OCI-LY7 (cell line): Measurements from ENCODE around the gene BICD2. TPM values are rescaled to one million over a fixed set of nuclear protein-coding genes. Genes with fewer than 3 reads are reported as not detected.
"Not testable (repeated sequence)": the region's sequence is repeated elsewhere in the genome, so short reads cannot be mapped to it uniquely, and the experiment has no call there.

ENCODE experiments used
- BruUV-seq: library from RNA; stranded (reverse); fragments of 400-500 nt; replicated peaks from 2 replicates; lab custom pipeline; 2021; lab: Mats Ljungman, UMichigan
- CTCF ChIA-PET: fragments of 300-600 bp; sonication (Branson Sonifier 250); formaldehyde crosslinking; loops from one replicate; lab custom pipeline; 2022; ENCODE audit warnings: antibody characterized with exemption; ENCODE audit not compliant: unreplicated experiment; lab: Charles Lee
- POLR2A ChIA-PET: fragments of 300-600 bp; sonication (Branson Sonifier 250); formaldehyde crosslinking; loops from one replicate; lab custom pipeline; 2022; ENCODE audit warnings: antibody characterized with exemption; lab: Charles Lee
- DNase-seq: peaks from one replicate; pipeline ENCODE4 v3.0.0-alpha.2; 2015; ENCODE audit warnings: low spot score
- H2AFZ ChIP-seq: fragments of 200-600 bp; sonication (generic), shearing (Covaris generic); 2 replicates; pipeline ENCODE4 v1.6.1; 2014; ENCODE audit warnings: mild to moderate bottlenecking, antibody characterized with exemption, low read length, moderate library complexity
- H3K27ac ChIP-seq: fragments of 200-600 bp; sonication (generic); 2 replicates; pipeline ENCODE4 v1.5.1; 2014; ENCODE audit warnings: mixed run types, low read depth, mild to moderate bottlenecking, moderate library complexity, low read length, inconsistent platforms; ENCODE audit not compliant: poor library complexity, severe bottlenecking
- H3K36me3 ChIP-seq: fragments of 200-600 bp; sonication (generic); 2 replicates; pipeline ENCODE4 v1.6.1; 2014; ENCODE audit warnings: mild to moderate bottlenecking, antibody characterized with exemption, low read length, moderate library complexity, mixed read lengths; ENCODE audit not compliant: insufficient read depth
- H3K4me1 ChIP-seq: fragments of 200-600 bp; sonication (generic); 2 replicates; pipeline ENCODE4 v1.5.1; 2014; ENCODE audit warnings: mild to moderate bottlenecking, low read length; ENCODE audit not compliant: insufficient read depth, poor library complexity, severe bottlenecking
- H3K4me2 ChIP-seq: fragments of 200-600 bp; sonication (generic); 2 replicates; pipeline ENCODE4 v1.6.1; 2014; ENCODE audit warnings: mild to moderate bottlenecking, low read length
- H3K4me3 ChIP-seq: fragments of 200-600 bp; sonication (generic); 2 replicates; pipeline ENCODE4 v1.5.1; 2014; ENCODE audit warnings: mild to moderate bottlenecking, low read depth, low read length; ENCODE audit not compliant: poor library complexity, severe bottlenecking
- H3K79me2 ChIP-seq: fragments of 200-600 bp; sonication (generic); 2 replicates; pipeline ENCODE4 v1.6.1; 2016; ENCODE audit warnings: low read depth, mild to moderate bottlenecking, low read length, moderate library complexity, mixed read lengths; ENCODE audit not compliant: insufficient read depth
- H3K9me2 ChIP-seq: fragments of 200-600 bp; sonication (generic); 2 replicates; pipeline ENCODE4 v1.6.1; 2016; ENCODE audit warnings: mild to moderate bottlenecking, low read length, mixed read lengths; ENCODE audit not compliant: insufficient read depth
- H3K9me3 ChIP-seq: fragments of 200-600 bp; sonication (generic); 2 replicates; pipeline ENCODE4 v1.6.1; 2014; ENCODE audit warnings: mild to moderate bottlenecking, mixed run types, low read length, mixed read lengths
- H4K20me1 ChIP-seq: fragments of 200-600 bp; sonication (generic); 2 replicates; pipeline ENCODE4 v1.6.1; 2014; ENCODE audit warnings: mild to moderate bottlenecking, antibody characterized with exemption, low read length, moderate library complexity, mixed read lengths; ENCODE audit not compliant: insufficient read depth
- EZH2phosphoT487 ChIP-seq: fragments of 200-600 bp; sonication (generic); IDR thresholded peaks from 2 replicates; pipeline ENCODE4 v1.6.1; 2018; ENCODE audit warnings: low read depth, borderline replicate concordance, mild to moderate bottlenecking, mixed run types, antibody characterized with exemption, low read length, moderate library complexity, mixed read lengths
- intact Hi-C: fragments of 100-400 bp; cut with micrococcal nuclease; formaldehyde crosslinking; loops from one replicate; pipeline ENCODE4 v1.10.0; 2022; ENCODE audit not compliant: unreplicated experiment
- total RNA-seq, 2 experiments: library from RNA; depleted of rRNA in 1 of 2; stranded (reverse); fragments of >200 nt in 1 of 2; shearing (Covaris generic) in 1 of 2; gene quantifications; 2 replicates each; pipeline ENCODE4 v1.2.3, GENCODE V29; 2014 to 2022
- TF ChIP-seq, protein P1 (sequence below): fragments of 200-600 bp; sonication (generic); conservative IDR thresholded peaks from 2 replicates; pipeline ENCODE4 v1.5.1; 2014; ENCODE audit warnings: mild to moderate bottlenecking, antibody characterized with exemption, low read length, moderate library complexity, mixed read lengths

BICD2 gene
- total RNA-seq, 2 experiments from 2014 or later, result 46.5 to 71.0 TPM

DNA sequence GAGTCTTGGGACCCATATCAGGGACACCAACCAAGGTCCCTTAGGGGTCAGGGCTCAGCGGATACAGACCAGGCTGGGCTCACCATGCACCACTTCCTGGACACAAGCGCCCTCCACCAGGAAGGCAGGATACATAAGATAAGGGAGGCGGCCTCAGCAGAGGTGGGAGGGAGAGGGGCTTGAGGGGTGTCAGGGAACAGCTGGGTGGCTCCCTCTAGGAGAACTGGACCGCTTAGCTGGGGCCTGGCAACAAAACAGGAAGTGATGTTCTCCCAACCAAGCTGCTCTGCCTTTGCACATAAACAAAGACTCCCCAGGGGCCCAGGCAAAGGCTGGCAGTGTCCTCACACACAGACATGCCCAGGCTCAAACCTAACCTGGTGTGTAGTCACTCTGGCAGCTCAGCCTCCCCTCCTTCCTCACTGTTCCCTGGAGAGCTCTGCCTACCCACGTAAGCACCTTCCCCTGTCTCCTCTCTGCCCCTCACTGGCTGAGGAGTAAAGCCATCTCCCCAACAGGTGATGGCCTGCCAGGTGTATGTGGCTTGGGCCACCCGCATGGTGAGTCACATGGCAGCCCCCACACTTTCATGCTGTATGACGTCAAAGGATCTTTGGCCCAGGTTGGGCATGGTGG is 5.8 kb upstream of the BICD2 start:
- Histone ChIP-seq H3K4me2 (peak overlapping the region; percentile 31; the same call in 1 of the 2 replicates), H3K27ac (peak overlapping the region; percentile 10), H3K9me3 (no peaks in the 10 kb centered on the region), H2AFZ (peak overlapping the region; percentile 79), H3K9me2 (no peaks in the 10 kb centered on the region), H3K79me2 (no peaks in the 10 kb centered on the region), H3K36me3 (no peaks in the 10 kb centered on the region), H3K4me3 (no peak overlapping the region), H4K20me1 (no peaks in the 10 kb centered on the region), H3K4me1 (peaks cover 24% of the 10 kb centered on the region)
- peak; percentile 56 for DNase-seq
- ChIA-PET CTCF (interaction anchor here (1.5 kb wide), 2 partner anchors 41 to 53 kb away, joined by 4 to 8 read pairs; no protein-coding TSS in a partner anchor), POLR2A (interaction anchor here (0.8 kb wide), 1 partner anchor 53 kb away, joined by 3 read pairs; no protein-coding TSS in a partner anchor)
- intact Hi-C loops, result no loop called here
- BruUV-seq, result no TSS peak
- TF ChIP-seq, protein P1, sequence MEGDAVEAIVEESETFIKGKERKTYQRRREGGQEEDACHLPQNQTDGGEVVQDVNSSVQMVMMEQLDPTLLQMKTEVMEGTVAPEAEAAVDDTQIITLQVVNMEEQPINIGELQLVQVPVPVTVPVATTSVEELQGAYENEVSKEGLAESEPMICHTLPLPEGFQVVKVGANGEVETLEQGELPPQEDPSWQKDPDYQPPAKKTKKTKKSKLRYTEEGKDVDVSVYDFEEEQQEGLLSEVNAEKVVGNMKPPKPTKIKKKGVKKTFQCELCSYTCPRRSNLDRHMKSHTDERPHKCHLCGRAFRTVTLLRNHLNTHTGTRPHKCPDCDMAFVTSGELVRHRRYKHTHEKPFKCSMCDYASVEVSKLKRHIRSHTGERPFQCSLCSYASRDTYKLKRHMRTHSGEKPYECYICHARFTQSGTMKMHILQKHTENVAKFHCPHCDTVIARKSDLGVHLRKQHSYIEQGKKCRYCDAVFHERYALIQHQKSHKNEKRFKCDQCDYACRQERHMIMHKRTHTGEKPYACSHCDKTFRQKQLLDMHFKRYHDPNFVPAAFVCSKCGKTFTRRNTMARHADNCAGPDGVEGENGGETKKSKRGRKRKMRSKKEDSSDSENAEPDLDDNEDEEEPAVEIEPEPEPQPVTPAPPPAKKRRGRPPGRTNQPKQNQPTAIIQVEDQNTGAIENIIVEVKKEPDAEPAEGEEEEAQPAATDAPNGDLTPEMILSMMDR, result no peak
- no peak for TF ChIP-seq EZH2phosphoT487

DNA sequence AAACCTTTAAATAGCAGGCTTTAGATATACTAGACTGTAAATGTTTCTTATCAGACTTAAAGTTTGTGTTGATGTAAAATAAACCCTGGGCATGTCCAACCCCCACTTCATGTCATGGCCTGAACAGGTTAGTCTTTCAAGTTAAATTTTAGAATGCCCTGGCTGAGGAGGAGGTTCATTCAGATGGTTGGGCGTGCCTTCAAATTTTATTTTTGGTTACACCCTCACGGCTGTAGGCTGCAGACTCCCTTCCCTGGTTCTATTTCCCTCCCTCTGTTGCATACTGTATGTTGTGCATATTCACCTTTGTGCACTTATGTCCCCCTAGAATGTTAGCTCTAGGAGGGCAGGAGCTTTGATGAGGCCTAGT is 5.3 kb upstream of the BICD2 start:
- Histone ChIP-seq H3K9me2 (no peaks in the 10 kb centered on the region), H3K9me3 (no peaks in the 10 kb centered on the region), H3K79me2 (no peaks in the 10 kb centered on the region), H3K27ac (peak overlapping the region; percentile 10), H3K4me1 (peaks cover 24% of the 10 kb centered on the region), H3K4me2 (peak overlapping the region; percentile 31; the same call in 1 of the 2 replicates), H3K36me3 (no peaks in the 10 kb centered on the region), H4K20me1 (no peaks in the 10 kb centered on the region), H3K4me3 (no peak overlapping the region), H2AFZ (peak overlapping the region; percentile 79)
- TF ChIP-seq, protein P1, result no peak
- no peak for TF ChIP-seq EZH2phosphoT487
- intact Hi-C loops, result loop anchor here (10.0 kb wide), 1 partner anchor 295 kb away; no protein-coding TSS in a partner anchor
- BruUV-seq, result no TSS peak
- no peak for DNase-seq
- POLR2A ChIA-PET, result interaction anchor here (0.8 kb wide), 1 partner anchor 52 kb away, joined by 3 read pairs; no protein-coding TSS in a partner anchor
- CTCF ChIA-PET, result interaction anchor here (1.5 kb wide), 2 partner anchors 41 to 52 kb away, joined by 4 to 8 read pairs; no protein-coding TSS in a partner anchor

DNA sequence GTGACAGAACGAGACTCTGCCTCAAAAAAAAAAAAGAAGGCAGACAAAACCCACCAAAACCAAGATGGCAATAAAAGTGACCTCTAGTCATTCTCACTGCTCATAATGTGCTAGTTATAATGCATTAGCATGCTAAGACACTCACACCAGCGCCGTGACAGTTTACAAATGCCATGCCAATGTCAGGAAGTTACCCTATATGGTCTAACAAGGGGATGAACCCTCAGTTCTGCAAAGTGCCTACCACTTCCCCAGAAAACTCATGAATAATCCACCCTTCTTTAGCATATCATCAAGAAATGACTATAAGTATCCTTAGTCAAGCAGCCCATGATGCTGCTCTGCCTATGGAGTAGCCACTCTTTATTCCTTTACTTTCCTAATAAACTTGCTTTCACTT is 4.7 kb upstream of the BICD2 start:
- no peak for DNase-seq
- Histone ChIP-seq H3K4me1 (peaks cover 24% of the 10 kb centered on the region), H3K4me2 (no peak overlapping the region), H3K27ac (no peak overlapping the region), H4K20me1 (no peaks in the 10 kb centered on the region), H3K4me3 (no peak overlapping the region), H3K9me2 (no peaks in the 10 kb centered on the region), H3K79me2 (peaks cover 2% of the 10 kb centered on the region; the same call in 1 of the 2 replicates), H2AFZ (no peak overlapping the region), H3K36me3 (no peaks in the 10 kb centered on the region), H3K9me3 (no peaks in the 10 kb centered on the region)
- TF ChIP-seq EZH2phosphoT487, result no peak
- TF ChIP-seq, protein P1, result no peak
- BruUV-seq, result no TSS peak
- CTCF ChIA-PET, result no interaction called here
- POLR2A ChIA-PET, result no interaction called here
- intact Hi-C loops, result loop anchor here (10.0 kb wide), 1 partner anchor 296 kb away; no protein-coding TSS in a partner anchor

DNA sequence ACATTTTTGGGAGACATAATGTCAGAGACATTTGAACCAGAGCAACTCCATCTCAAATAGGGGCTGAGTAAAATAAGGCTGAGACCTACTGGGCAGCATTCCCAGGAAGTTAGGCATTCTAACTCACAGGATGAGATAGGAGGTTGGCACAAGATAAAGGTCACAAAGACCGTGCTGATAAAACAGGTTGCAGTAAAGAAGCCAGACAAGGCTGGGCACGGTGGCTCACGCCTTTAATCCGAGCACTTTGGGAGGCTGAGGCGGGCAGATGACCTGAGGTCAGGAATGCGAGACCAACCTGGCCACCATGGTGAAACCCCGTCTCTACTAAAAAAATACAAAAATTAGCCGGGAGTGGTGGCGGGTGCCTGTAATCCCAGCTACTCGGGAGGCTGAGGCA is 4.2 kb upstream of the BICD2 start:
- intact Hi-C loops, result loop anchor here (10.0 kb wide), 1 partner anchor 296 kb away; no protein-coding TSS in a partner anchor
- H2AFZ ChIP-seq, H3K4me3 ChIP-seq, CTCF ChIA-PET, DNase-seq, H3K9me3 ChIP-seq, H3K9me2 ChIP-seq, BruUV-seq, POLR2A ChIA-PET, H3K4me2 ChIP-seq, H3K79me2 ChIP-seq, H3K27ac ChIP-seq, H3K36me3 ChIP-seq, H4K20me1 ChIP-seq: not testable (repeated sequence)
- H3K4me1 ChIP-seq, result peaks cover 24% of the 10 kb centered on the region
